Ecto neural progenitor cell (in vitro differentiated cells): ENCODE measurements around the gene SYCE1.
"Not testable (repeated sequence)": the region's sequence is repeated elsewhere in the genome, so short reads cannot be mapped to it uniquely, and the experiment has no call there.

Source experiments
- DNase-seq: peaks from one replicate; pipeline ENCODE4 v3.0.0-alpha.2; 2018; ENCODE audit warnings: low spot score

The SYCE1 gene, protein sequence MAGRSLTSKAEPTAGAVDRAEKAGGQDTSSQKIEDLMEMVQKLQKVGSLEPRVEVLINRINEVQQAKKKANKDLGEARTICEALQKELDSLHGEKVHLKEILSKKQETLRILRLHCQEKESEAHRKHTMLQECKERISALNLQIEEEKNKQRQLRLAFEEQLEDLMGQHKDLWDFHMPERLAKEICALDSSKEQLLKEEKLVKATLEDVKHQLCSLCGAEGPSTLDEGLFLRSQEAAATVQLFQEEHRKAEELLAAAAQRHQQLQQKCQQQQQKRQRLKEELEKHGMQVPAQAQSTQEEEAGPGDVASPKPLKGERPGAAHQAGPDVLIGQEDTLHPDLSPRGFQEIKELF

DNA sequence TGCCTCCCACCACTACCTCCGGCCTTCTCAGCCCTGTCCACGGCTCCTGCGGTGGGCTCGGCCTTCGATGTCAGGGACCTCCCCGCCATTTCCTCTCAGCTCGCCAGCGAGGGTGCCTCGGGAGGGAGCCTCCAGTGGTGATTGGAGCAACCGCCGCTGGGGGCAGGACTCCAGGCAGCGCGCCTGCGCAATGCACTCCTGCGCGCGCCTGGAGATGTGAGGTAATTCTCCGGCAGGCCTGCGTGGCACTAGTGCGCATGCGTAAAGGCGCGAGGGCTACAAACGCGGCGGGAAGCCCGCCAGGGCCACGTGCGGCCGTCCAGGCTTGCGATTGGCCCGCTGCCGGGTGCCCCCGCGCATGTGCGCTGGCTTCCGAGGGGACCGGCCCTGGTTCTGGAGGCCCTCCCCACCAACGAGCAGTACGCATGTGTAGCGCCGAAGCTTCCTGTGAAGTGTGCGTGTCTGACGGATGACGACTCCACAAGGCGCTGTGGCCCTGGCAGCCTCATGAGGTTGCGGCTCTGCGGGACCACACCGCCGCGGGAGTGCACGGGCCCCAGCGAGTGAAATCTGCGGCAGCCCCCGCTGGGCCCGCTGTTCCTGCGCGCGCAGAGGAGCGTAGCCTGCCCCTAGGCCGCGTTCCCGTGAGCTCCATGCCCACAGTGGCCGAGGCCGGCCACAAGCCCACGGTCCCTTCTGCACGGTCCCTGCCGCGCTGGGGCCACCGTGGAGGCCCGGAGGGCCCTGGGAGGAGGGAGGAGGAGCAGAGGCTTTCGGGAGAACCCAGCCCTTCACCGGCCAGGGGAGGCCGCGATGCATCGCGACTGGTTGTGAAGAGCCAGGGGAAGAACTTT is at the start of gene SYCE1:
TSS of gene SYCE1 (minus strand) at position 143 of the 854 bp plus-strand sequence. CDS start at position 89, 54 bp downstream.
- no peak for DNase-seq

GRCh38 chr10:133614830-133615580 is 49.6 kb upstream of the SYCE1 start:
- no peak for DNase-seq

DNA sequence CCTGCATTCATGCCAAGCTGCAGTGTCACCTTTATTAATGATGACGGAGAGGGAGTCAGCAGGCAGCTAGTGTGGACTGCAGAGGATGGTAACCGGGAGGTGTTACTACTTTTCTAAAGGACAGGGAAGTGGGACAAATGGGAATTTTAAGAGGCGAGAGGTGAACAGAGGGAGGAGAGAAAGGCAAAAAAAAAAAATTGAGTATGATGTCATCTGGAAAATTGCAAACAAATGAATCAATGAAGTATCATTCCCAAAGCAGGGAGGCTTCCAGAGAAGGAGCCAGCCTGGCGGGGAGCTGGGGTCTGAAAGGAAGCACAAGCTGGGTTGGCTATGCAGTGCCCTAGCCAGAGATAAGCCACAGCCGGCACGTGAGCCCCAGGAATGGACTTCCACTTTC is 48.3 kb upstream of the SYCE1 start:
- no peak for DNase-seq

DNA sequence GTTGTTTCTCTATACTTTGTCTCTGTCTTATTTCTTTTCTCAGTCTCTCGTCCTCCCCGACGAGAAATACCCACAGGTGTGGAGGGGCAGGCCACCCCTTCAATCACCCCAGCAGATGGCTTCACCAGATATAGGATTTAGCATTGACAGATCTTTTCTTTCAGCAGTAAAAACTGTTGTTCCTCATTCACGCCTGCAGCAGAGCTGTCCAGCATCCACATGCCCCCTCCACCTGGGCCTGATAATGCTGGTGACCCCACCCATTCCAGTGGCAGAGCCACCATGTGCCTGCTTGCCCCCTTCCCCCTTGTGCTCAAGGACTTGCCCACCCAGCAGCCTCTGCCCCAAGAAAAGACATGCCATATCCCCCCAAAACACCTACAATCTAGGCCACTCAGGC is 45.7 kb upstream of the SYCE1 start:
- DNase-seq, result no peak

GRCh38 chr10:133608855-133609254 is 43.5 kb upstream of the SYCE1 start:
- no peak for DNase-seq

GRCh38 chr10:133603434-133603833 is 38.1 kb upstream of the SYCE1 start:
- not testable (repeated sequence) for DNase-seq

- no peak for DNase-seq
These were observed 35.3 kb upstream of the SYCE1 start for GRCh38 chr10:133600657-133601056.

DNA sequence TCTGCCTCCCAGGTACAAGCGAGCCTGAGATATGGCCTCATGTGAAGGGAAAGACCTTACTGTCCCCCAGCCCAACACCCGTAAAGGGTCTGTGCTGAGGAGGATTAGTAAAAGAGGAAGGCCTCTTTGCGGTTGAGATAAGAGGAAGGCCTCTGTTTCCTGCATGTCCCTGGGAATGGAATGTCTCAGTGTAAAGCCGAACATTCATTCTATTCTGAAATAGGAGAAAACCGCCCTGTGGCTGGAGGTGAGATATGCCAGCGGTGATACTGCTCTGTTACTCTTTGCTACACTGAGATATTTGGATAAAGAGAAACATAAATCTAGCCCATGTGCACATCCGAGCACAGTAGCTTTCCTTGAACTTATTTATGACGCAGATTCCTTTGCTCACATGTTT is 34.5 kb upstream of the SYCE1 start:
- not testable (repeated sequence) for DNase-seq

- DNase-seq, result no peak
These were observed 27.3 kb upstream of the SYCE1 start for GRCh38 chr10:133592716-133593115.

DNA sequence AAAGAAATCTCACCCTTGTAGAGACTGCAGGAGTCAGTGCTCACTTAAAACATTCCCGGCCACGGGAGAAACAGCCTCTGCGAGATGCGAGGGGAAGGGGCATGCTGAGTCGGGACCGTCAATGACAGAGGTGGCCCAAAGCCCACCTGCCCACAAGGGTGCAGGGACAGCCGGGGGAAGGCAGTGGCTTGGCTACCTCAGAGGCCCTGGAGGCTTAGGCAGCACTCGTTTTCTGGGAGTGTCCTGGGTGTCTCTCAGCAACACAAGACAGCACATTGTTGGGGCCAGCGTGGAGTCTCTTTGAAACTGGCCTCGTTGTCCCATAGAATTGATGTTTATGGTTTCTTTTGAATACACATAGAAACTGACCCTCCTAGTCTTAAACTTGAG is 25.6 kb upstream of the SYCE1 start:
- DNase-seq, result no peak

- no peak for DNase-seq
These were observed 25.0 kb upstream of the SYCE1 start for GRCh38 chr10:133590226-133590969.

- DNase-seq, result not testable (repeated sequence)
These were observed 11.7 kb upstream of the SYCE1 start for GRCh38 chr10:133577037-133577436.

DNA sequence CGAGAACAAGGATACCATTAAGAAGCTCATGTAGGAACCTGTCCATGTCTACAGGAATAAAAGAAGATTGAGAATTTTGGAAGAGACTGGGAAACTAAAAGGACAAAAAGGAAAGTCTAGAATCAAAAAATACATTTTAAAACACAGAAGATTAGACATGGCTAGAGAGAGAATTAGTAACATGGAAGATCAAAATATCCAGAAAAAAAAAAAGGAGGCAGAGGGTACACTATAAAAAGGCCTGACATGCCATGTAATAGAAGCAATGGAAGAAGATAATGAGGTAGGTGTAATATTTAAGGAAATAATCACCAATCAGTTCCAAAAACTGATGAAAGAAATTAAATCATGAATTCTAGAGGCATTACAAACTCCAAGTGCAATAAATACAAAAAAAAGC is 8.1 kb upstream of the SYCE1 start:
- DNase-seq, result not testable (repeated sequence)

- DNase-seq, result not testable (repeated sequence)
These were observed 6.7 kb upstream of the SYCE1 start for GRCh38 chr10:133572055-133572454.

DNA sequence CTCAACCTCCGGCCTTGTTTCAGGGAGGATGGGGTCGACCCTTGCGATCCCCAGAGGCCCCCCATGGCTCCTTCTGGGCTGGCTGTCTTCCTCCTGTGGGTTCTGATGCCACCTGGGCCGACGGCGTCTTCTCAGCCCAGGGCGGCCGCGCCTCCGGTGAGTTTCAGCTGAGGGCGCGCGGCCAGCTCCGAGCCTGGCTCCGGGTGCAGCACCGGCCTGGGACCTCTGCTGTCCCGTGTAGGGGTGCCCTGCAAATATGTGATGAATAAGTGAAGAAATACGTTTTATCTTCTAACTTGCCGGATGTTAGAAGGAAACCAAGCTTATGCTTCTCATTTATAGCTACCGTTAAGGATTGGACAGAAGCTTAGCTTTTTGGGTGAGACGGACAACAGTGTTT is 4.4 kb upstream of the SYCE1 start:
- not testable (repeated sequence) for DNase-seq

GRCh38 chr10:133568831-133569527 is 3.6 kb upstream of the SYCE1 start:
- not testable (repeated sequence) for DNase-seq

GRCh38 chr10:133568287-133568614 is 2.9 kb upstream of the SYCE1 start:
- DNase-seq, result no peak

GRCh38 chr10:133567609-133568286 is 2.4 kb upstream of the SYCE1 start:
- DNase-seq, result no peak

- DNase-seq, result no peak
These were observed 1.7 kb upstream of the SYCE1 start for GRCh38 chr10:133567119-133567518.

DNA sequence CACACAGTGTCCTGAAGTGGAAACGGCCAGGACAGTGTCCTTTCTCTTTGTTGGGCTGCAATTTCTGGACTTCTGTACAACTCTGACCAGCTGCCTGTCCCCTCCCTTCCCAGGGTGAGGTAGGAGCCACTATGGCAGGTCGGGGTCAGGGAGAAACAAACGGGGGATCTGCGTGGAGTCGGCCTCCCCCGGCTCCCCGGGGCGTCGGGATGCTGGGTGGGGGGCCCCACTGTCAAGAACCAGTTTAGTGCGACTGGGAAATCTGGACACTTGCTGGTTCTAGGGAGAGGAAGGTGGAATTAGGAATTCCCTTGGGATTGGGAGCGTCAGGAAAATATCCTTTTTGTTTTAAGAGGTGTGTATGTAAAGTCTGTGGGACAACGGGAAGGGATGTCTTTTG is 567 bp downstream of the SYCE1 start:
- no peak for DNase-seq

GRCh38 chr10:133559216-133559615 is 6.2 kb downstream of the SYCE1 start:
- DNase-seq, result no peak
